ENCODE measurements around the gene RP9. TPM values are rescaled to one million over a fixed set of nuclear protein-coding genes. Genes with fewer than 3 reads are reported as not detected.

Gene RP9
- total and polyA plus RNA-seq, 9 donors: 6.2 to 24.2 (median 11.3) TPM

DNA sequence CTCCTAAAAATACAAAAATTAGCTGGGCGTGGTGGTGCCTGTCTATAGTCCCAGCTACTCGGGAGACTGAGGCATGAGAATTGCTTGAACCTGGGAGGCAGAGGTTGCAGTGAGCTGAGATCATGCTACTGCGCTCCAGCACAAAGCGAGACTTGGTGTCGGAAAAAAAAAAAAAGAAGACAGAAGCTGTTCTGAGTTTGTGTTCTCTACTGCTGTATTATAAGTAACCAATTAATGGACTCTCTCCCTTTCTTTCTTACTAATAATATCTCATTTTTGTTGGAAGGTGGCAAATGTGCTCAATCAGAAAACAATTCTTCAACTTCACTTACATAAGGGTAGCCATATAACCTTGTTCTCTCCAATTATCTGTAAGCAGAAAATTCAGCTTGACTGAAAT, 54.0 kb downstream of the RP9 start:
- H3K9me3 ChIP-seq: no peaks in the 10 kb centered on the region
- DNase-seq: no peak
- H3K27ac ChIP-seq: no peak overlapping the region
- no peaks in the 10 kb centered on the region for H3K36me3 ChIP-seq
- H3K27me3 ChIP-seq: no peaks in the 10 kb centered on the region
- peaks cover 5% of the 10 kb centered on the region for H3K4me1 ChIP-seq (ENCODE audit: insufficient read depth)
- 97 to 98% (median 98%) methylated on average over 5 of the region's 5 CpGs for WGBS, 3 donors
- intact Hi-C loops (cut with DNase I): no loop called here
- TF ChIP-seq EP300 (IDR thresholded peaks at IDR 0.05) (no peak), POLR2A (IDR thresholded peaks at IDR 0.05) (no peak)
- TF ChIP-seq, protein P1, sequence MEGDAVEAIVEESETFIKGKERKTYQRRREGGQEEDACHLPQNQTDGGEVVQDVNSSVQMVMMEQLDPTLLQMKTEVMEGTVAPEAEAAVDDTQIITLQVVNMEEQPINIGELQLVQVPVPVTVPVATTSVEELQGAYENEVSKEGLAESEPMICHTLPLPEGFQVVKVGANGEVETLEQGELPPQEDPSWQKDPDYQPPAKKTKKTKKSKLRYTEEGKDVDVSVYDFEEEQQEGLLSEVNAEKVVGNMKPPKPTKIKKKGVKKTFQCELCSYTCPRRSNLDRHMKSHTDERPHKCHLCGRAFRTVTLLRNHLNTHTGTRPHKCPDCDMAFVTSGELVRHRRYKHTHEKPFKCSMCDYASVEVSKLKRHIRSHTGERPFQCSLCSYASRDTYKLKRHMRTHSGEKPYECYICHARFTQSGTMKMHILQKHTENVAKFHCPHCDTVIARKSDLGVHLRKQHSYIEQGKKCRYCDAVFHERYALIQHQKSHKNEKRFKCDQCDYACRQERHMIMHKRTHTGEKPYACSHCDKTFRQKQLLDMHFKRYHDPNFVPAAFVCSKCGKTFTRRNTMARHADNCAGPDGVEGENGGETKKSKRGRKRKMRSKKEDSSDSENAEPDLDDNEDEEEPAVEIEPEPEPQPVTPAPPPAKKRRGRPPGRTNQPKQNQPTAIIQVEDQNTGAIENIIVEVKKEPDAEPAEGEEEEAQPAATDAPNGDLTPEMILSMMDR (IDR thresholded peaks at IDR 0.05): no peak
- no peak overlapping the region for H3K4me3 ChIP-seq

DNA sequence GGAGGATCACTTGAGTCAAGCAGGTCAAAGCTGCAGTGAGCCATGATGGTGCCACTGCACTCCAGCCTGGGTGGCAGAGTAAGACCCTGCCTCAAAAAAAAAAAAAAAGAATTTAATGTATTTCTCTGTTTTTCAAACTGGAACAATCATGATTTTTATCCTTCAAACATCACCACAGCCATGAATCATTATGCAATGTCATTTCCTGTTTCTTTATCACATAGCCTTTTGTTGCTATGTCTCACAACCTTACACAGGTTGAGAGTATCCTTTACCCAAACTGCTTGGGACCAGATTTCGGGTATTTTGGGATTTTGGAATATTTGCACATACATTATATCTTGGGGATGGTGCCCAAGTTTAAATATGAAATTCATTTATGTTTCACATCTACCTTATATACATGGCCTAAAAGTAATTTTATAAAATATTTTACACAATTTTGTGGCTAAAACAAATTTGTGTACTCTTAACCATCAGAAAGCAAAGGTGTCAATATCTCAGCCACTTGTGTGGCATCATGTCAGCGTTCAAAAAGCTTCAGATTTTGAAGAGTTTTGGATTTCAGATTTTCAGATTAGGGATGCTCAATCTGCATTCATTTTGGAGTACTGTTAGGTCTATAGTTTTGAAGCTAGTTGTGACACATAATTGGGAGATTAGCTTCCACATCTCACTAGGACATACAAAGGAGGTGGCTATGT, 54.8 kb downstream of the RP9 start:
- Histone ChIP-seq H3K9me3 (no peaks in the 10 kb centered on the region), H3K36me3 (no peaks in the 10 kb centered on the region), H3K4me1 (ENCODE audit: insufficient read depth) (peaks cover 4% of the 10 kb centered on the region), H3K27ac (no peak overlapping the region), H3K27me3 (no peaks in the 10 kb centered on the region), H3K4me3 (no peak overlapping the region)
- WGBS, 3 donors: 89 to 95% (median 93%) methylated on average over 2 of the region's 2 CpGs
- no peak for DNase-seq
- intact Hi-C loops (cut with DNase I): no loop called here
- TF ChIP-seq, protein P1 (IDR thresholded peaks at IDR 0.05): no peak
- no peak for TF ChIP-seq EP300 (IDR thresholded peaks at IDR 0.05)
- TF ChIP-seq POLR2A (IDR thresholded peaks at IDR 0.05): no peak

DNA sequence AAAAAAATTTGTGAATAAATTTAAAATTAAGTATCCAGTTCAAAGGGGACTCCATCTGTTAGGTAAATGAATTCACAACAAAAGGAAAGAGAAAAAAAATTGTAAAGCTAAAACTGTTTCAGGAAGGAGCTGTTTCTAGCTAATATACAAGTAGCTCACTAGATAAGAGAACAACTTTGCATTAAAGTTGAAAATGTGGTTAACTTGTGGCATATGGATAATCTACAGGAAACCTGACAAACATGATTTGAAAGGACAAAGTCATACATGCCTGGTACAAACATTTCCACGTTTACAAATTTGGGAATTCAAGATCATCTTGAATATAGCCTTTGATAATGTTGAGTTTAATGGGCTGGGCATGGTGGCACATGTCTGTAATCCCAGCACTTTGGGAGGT, 55.5 kb downstream of the RP9 start:
- intact Hi-C loops (cut with DNase I): no loop called here

DNA sequence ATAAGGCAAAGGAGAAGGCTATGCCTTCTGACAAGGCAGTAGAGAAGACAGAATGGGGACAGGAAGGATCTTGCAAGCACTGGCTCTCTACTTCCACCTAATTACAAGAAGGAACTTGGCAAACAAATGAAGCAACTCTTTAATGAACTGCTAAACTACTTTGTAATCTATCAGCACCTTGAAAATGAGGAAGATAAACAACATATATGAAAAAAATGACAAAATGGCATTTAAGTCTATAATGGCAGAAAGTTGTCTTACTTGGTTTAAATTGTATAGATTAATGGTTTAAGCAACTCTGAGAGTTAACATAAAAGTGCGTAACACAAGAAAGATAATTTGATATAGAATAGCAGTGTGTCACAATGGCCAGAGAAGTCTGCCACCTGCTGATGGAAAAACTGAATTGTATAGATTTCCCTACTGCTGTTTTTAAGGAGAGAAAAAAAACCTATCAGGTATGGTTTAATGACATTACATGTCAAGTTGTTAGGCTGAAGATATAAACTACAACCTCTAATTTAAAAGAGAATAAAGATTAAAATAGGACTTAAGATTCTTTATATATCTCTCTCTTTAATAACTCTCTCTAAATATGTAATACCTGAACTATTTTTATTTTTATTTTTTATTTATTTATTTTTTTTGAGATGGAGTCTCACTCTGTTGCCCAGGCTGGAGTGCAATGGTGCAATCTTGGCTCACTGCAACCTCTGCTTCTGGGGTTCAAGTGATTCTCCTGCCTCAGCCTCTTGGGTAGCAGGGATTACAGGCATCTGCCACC, 58.5 kb downstream of the RP9 start:
- H3K27ac ChIP-seq: no peak overlapping the region
- H3K36me3 ChIP-seq: no peaks in the 10 kb centered on the region
- intact Hi-C loops (cut with DNase I): no loop called here
- WGBS, 3 donors: 0 to 38% (median 0%) methylated on average over 1 of the region's 1 CpG
- TF ChIP-seq EP300 (IDR thresholded peaks at IDR 0.05) (no peak), POLR2A (IDR thresholded peaks at IDR 0.05) (no peak)
- TF ChIP-seq, protein P1 (IDR thresholded peaks at IDR 0.05): peak in 2 of 3 donors; percentile 29 to 59
- no peak overlapping the region for H3K4me3 ChIP-seq
- no peaks in the 10 kb centered on the region for H3K9me3 ChIP-seq
- H3K27me3 ChIP-seq: no peaks in the 10 kb centered on the region
- DNase-seq: no peak
- peaks cover 1% of the 10 kb centered on the region for H3K4me1 ChIP-seq (ENCODE audit: insufficient read depth)

More for the DNA sequence above, 55.5 kb downstream of the RP9 start:
- TF ChIP-seq, protein P1 (IDR thresholded peaks at IDR 0.05): no peak
- TF ChIP-seq POLR2A (IDR thresholded peaks at IDR 0.05) (no peak), EP300 (IDR thresholded peaks at IDR 0.05) (no peak)
- Histone ChIP-seq H3K27ac (no peak overlapping the region), H3K4me3 (no peak overlapping the region), H3K4me1 (ENCODE audit: insufficient read depth) (peaks cover 2% of the 10 kb centered on the region), H3K9me3 (no peaks in the 10 kb centered on the region), H3K36me3 (no peaks in the 10 kb centered on the region), H3K27me3 (no peaks in the 10 kb centered on the region)
- no peak for DNase-seq
- WGBS, 3 donors: 53 to 69% (median 53%) methylated on average over 1 of the region's 1 CpG

Measured in ovary (tissue), 9 donors.